DND-41 (cell line): ENCODE data around the gene FBLL1.

Source experiments
- ATAC-seq: fragments of 200-7000 bp; cut with Tn5 transposase; 3 replicates; pipeline ENCODE4 v1.9.1; 2021; ENCODE audit warnings: low read depth; ENCODE audit not compliant: insufficient read depth
- DNase-seq: peaks from one replicate; pipeline ENCODE4 v3.0.0-alpha.2; 2020
- H2AFZ ChIP-seq: 2 replicates; pipeline ENCODE4 v1.6.0; 2012; ENCODE audit warnings: low read depth, low read length
- H3K27ac ChIP-seq: 2 replicates; pipeline ENCODE4 v1.5.1; 2012; ENCODE audit warnings: low read length, inconsistent platforms
- H3K27me3 ChIP-seq: fragments of 200-600 bp; sonication (generic); 2 replicates; pipeline ENCODE4 v1.6.0; 2012; ENCODE audit warnings: low read length, mild to moderate bottlenecking, inconsistent platforms; ENCODE audit not compliant: insufficient read depth, poor library complexity
- H3K36me3 ChIP-seq: 2 replicates; pipeline ENCODE4 v1.5.1; 2012; ENCODE audit warnings: low read length, inconsistent platforms; ENCODE audit not compliant: insufficient read depth
- H3K4me1 ChIP-seq: 2 replicates; pipeline ENCODE4 v1.5.1; 2012; ENCODE audit warnings: mild to moderate bottlenecking, low read length; ENCODE audit not compliant: insufficient read depth
- H3K4me2 ChIP-seq: 2 replicates; pipeline ENCODE4 v1.6.0; 2012; ENCODE audit warnings: mild to moderate bottlenecking, moderate library complexity, low read length, inconsistent platforms; ENCODE audit not compliant: insufficient read depth
- H3K4me3 ChIP-seq, 2 experiments: fragments of 200-600 bp in 1 of 2; shearing (Covaris generic) in 1 of 2; 2 replicates each; pipeline ENCODE4 v1.5.1; 2012 to 2016; ENCODE audit warnings: inconsistent platforms in 2 of 2, low read length in 2 of 2, mild to moderate bottlenecking in 2 of 2, low read depth in 1 of 2, moderate library complexity in 1 of 2
- H3K79me2 ChIP-seq: 2 replicates; pipeline ENCODE4 v1.6.0; 2012; ENCODE audit warnings: low read length, inconsistent platforms; ENCODE audit not compliant: insufficient read depth
- H3K9ac ChIP-seq: 2 replicates; pipeline ENCODE4 v1.6.0; 2012; ENCODE audit warnings: low read depth, mild to moderate bottlenecking, inconsistent platforms, low read length, moderate library complexity
- H3K9me3 ChIP-seq: 2 replicates; pipeline ENCODE4 v1.5.1; 2012; ENCODE audit warnings: low read length, moderate library complexity, mild to moderate bottlenecking, inconsistent platforms; ENCODE audit not compliant: insufficient read depth, severe bottlenecking
- H4K20me1 ChIP-seq: 2 replicates; pipeline ENCODE4 v1.6.0; 2012; ENCODE audit warnings: low read length; ENCODE audit not compliant: insufficient read depth
- CTCF ChIP-seq: IDR thresholded peaks from 2 replicates; pipeline ENCODE4 v1.5.1; 2012; ENCODE audit warnings: borderline replicate concordance, low read length, moderate library complexity, mild to moderate bottlenecking; ENCODE audit not compliant: poor library complexity, severe bottlenecking; ENCODE audit errors: extremely low read depth
- EZH2 ChIP-seq: IDR thresholded peaks from 3 replicates; pipeline ENCODE4 v1.6.1; 2012; ENCODE audit warnings: borderline replicate concordance, low read depth, mild to moderate bottlenecking, moderate library complexity, low read length, inconsistent platforms; ENCODE audit not compliant: severe bottlenecking

FBLL1 gene

GRCh38 chr5:168537176-168537575, 8.1 kb downstream of the FBLL1 start:
- H3K27ac ChIP-seq, result no peak overlapping the region
- 0 out of 2 replicates have a peak, but pooled peaks cover 2% of the 10 kb centered on the region for H4K20me1 ChIP-seq
- no peaks in the 10 kb centered on the region for H3K36me3 ChIP-seq
- no peak overlapping the region for H3K4me2 ChIP-seq
- H3K4me3 ChIP-seq, result no peak overlapping the region
- H3K9ac ChIP-seq, result no peak overlapping the region
- H3K9me3 ChIP-seq, result no peaks in the 10 kb centered on the region
- H3K4me1 ChIP-seq, result no peaks in the 10 kb centered on the region
- no peak for TF ChIP-seq CTCF
- TF ChIP-seq EZH2, result no peak
- no peaks in the 10 kb centered on the region for H3K79me2 ChIP-seq
- ATAC-seq (no peak), DNase-seq (no peak)
- no peaks in the 10 kb centered on the region for H3K27me3 ChIP-seq
- H2AFZ ChIP-seq, result no peak overlapping the region

GRCh38 chr5:168549554-168549953, 20.4 kb downstream of the FBLL1 start:
- DNase-seq (no peak), ATAC-seq (no peak)
- no peaks in the 10 kb centered on the region for H3K27me3 ChIP-seq
- H3K36me3 ChIP-seq, result peaks cover 74% of the 10 kb centered on the region
- H3K9ac ChIP-seq, result no peak overlapping the region
- TF ChIP-seq CTCF, result no peak
- H3K4me2 ChIP-seq, result no peak overlapping the region
- H4K20me1 ChIP-seq, result peaks cover 24% of the 10 kb centered on the region; the same call in 1 of the 2 replicates
- no peaks in the 10 kb centered on the region for H3K4me1 ChIP-seq
- H2AFZ ChIP-seq, result no peak overlapping the region
- no peak overlapping the region for H3K4me3 ChIP-seq
- H3K79me2 ChIP-seq, result peaks cover 17% of the 10 kb centered on the region
- H3K9me3 ChIP-seq, result no peaks in the 10 kb centered on the region
- no peak overlapping the region for H3K27ac ChIP-seq

GRCh38 chr5:168550656-168551055, 21.6 kb downstream of the FBLL1 start:
- TF ChIP-seq EZH2 (no peak), CTCF (no peak)
- DNase-seq, result no peak
- peaks cover 85% of the 10 kb centered on the region for H3K36me3 ChIP-seq
- no peak overlapping the region for H3K4me2 ChIP-seq
- no peak overlapping the region for H2AFZ ChIP-seq
- no peak for ATAC-seq
- no peak overlapping the region for H3K9ac ChIP-seq
- no peaks in the 10 kb centered on the region for H3K4me1 ChIP-seq
- H3K4me3 ChIP-seq, result no peak overlapping the region
- peaks cover 17% of the 10 kb centered on the region for H3K79me2 ChIP-seq
- no peak overlapping the region for H3K27ac ChIP-seq
- H3K27me3 ChIP-seq, result no peaks in the 10 kb centered on the region
- no peaks in the 10 kb centered on the region for H3K9me3 ChIP-seq
- peaks cover 24% of the 10 kb centered on the region; the same call in 1 of the 2 replicates for H4K20me1 ChIP-seq

- no peaks in the 10 kb centered on the region for H3K27me3 ChIP-seq
- H3K4me2 ChIP-seq, result no peak overlapping the region
- DNase-seq (no peak), ATAC-seq (no peak)
- no peak for TF ChIP-seq EZH2
- no peak for TF ChIP-seq CTCF
- H3K36me3 ChIP-seq, result peaks cover 97% of the 10 kb centered on the region
- no peak overlapping the region for H3K9ac ChIP-seq
- H3K4me3 ChIP-seq, result no peak overlapping the region
- H3K4me1 ChIP-seq, result no peaks in the 10 kb centered on the region
- no peaks in the 10 kb centered on the region for H3K9me3 ChIP-seq
- peaks cover 24% of the 10 kb centered on the region for H3K79me2 ChIP-seq
- H3K27ac ChIP-seq, result no peak overlapping the region
- no peak overlapping the region for H2AFZ ChIP-seq
- H4K20me1 ChIP-seq, result peaks cover 31% of the 10 kb centered on the region; the same call in 1 of the 2 replicates
These were observed 23.0 kb downstream of the FBLL1 start for GRCh38 chr5:168552146-168552545.
